Colonic mucosa (tissue), 4 donors: Measurements from ENCODE around the gene ERF. TPM values are rescaled to one million over a fixed set of nuclear protein-coding genes. Genes with fewer than 3 reads are reported as not detected.
A peak's percentile ranks its signal among the peaks of the same experiment; 100 is the strongest.

Source experiments
- DNase-seq: peaks from one replicate; pipeline ENCODE4 v3.0.0-alpha.2; 2020
- H3K27ac ChIP-seq: fragments of 200-600 bp; one replicate; pipeline ENCODE4 v1.8.0; 2021
- H3K27me3 ChIP-seq: fragments of 200-600 bp; one replicate; pipeline ENCODE4 v1.8.0; 2021
- H3K36me3 ChIP-seq: fragments of 200-600 bp; one replicate; pipeline ENCODE4 v1.8.0; 2021
- H3K4me1 ChIP-seq: fragments of 200-600 bp; one replicate; pipeline ENCODE4 v1.8.0; 2021; ENCODE audit warnings: mild to moderate bottlenecking
- H3K4me3 ChIP-seq: fragments of 200-600 bp; one replicate; pipeline ENCODE4 v1.8.0; 2021
- H3K9ac ChIP-seq, 2 donors: one replicate each; pipeline ENCODE4 v1.7.0; 2013; ENCODE audit warnings: control low read depth in 2 of 2, low read depth in 2 of 2, low read length in 2 of 2
- H3K9me3 ChIP-seq: fragments of 200-600 bp; one replicate; pipeline ENCODE4 v1.8.0; 2021
- intact Hi-C: fragments of 100-400 bp; cut with DNase I; formaldehyde crosslinking; loops from one replicate; pipeline ENCODE4 v1.14.1; 2022
- total RNA-seq, 2 donors: library from RNA; stranded (reverse); fragmentation: NEBNext Ultra II Directional in 1 of 2; extraction: Animal tissue kit (Norgen Biotek cat#: 25700) in 1 of 2; gene quantifications; one replicate each; pipeline ENCODE4 v1.2.1, GENCODE V29; 2021
- TF ChIP-seq, protein P1 (sequence below): fragments of 200-600 bp; IDR thresholded peaks from one replicate; pipeline ENCODE4 v1.8.0; 2022; ENCODE audit warnings: antibody characterized with exemption, mild to moderate bottlenecking
- donor health status: healthy.
- donor health status: DM: no; HTN: no; CAD: no.
- donor health status: DM: no; HTN: no; CAD: no.

The ERF gene
- total RNA-seq, 2 donors from 2014 or later, result 46.7 to 57.3 TPM

DNA sequence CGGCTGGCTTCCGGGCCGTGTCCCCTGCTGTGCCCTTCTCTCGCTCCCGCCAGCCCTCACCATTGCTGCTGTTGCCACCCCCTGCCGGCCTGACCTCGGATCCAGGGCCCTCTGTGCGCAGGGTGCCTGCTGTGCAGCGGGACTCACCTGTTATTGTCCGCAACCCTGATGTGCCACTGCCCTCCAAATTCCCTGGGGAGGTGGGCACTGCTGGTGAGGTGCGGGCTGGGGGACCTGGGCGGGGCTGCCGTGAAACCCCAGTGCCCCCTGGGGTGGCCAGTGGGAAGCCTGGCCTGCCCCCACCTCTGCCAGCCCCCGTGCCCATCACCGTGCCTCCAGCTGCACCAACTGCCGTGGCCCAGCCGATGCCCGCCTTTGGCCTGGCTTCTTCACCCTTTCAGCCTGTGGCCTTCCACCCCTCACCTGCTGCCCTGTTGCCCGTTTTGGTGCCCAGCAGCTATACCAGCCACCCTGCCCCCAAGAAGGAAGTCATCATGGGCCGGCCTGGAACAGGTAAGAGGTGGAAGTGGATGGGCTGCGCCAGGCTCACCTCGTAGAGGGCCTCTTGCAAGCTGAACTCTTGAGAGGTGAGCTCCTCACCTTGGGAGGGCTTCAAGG, 19.2 kb upstream of the ERF start:
- intact Hi-C loops, result no loop called here
- H3K27ac ChIP-seq, result no peak overlapping the region
- H3K9me3 ChIP-seq, result no peaks in the 10 kb centered on the region
- peak overlapping the region in 1 of 2 donors; percentile 43 for H3K9ac ChIP-seq
- no peak overlapping the region for H3K4me3 ChIP-seq
- no peak for DNase-seq
- TF ChIP-seq, protein P1, sequence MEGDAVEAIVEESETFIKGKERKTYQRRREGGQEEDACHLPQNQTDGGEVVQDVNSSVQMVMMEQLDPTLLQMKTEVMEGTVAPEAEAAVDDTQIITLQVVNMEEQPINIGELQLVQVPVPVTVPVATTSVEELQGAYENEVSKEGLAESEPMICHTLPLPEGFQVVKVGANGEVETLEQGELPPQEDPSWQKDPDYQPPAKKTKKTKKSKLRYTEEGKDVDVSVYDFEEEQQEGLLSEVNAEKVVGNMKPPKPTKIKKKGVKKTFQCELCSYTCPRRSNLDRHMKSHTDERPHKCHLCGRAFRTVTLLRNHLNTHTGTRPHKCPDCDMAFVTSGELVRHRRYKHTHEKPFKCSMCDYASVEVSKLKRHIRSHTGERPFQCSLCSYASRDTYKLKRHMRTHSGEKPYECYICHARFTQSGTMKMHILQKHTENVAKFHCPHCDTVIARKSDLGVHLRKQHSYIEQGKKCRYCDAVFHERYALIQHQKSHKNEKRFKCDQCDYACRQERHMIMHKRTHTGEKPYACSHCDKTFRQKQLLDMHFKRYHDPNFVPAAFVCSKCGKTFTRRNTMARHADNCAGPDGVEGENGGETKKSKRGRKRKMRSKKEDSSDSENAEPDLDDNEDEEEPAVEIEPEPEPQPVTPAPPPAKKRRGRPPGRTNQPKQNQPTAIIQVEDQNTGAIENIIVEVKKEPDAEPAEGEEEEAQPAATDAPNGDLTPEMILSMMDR, result no peak
- peaks cover 21% of the 10 kb centered on the region for H3K4me1 ChIP-seq
- no peaks in the 10 kb centered on the region for H3K27me3 ChIP-seq
- H3K36me3 ChIP-seq, result no peaks in the 10 kb centered on the region

DNA sequence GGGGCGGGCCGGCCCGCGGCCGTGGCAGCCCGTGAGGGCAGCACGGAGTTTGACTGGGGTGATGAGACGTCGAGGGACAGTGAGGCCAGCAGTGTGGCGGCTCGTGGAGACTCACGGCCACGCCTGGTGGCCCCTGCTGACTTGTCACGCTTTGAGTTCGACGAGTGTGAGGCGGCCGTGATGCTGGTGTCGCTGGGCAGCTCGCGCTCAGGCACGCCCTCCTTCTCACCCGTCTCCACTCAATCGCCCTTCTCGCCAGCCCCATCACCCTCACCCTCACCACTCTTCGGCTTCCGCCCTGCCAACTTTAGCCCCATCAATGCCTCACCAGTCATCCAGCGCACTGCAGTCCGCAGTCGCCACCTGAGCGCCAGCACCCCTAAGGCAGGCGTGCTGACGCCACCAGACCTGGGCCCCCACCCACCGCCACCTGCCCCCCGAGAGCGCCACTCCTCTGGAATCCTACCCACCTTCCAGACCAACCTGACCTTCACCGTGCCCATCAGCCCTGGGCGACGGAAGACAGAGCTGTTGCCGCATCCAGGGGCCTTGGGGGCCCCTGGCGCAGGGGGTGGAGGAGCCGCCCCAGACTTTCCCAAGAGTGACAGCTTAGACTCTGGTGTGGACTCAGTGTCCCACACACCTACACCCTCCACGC, 18.6 kb upstream of the ERF start:
- Histone ChIP-seq H3K4me1 (peaks cover 18% of the 10 kb centered on the region), H3K27ac (no peak overlapping the region)
- DNase-seq, result no peak

DNA sequence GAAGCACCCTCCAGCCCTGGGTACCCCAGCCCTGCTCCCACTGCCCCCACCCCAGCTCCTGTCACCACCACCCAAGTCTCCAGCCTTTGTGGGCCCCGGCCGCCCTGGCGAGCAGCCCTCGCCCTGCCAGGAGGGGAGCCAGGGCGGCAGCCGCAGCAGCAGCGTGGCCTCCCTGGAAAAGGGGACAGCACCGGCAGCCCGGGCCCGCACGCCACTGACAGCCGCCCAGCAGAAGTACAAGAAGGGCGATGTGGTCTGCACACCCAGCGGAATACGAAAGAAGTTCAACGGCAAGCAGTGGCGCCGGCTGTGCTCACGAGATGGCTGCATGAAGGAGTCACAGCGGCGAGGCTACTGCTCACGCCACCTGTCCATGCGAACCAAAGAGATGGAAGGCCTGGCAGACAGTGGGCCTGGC, 18.1 kb upstream of the ERF start:
- Histone ChIP-seq H3K27ac (no peak overlapping the region), H3K36me3 (no peaks in the 10 kb centered on the region), H3K27me3 (no peaks in the 10 kb centered on the region), H3K4me3 (no peak overlapping the region), H3K4me1 (peaks cover 16% of the 10 kb centered on the region), H3K9me3 (no peaks in the 10 kb centered on the region), H3K9ac (no peak overlapping the region)
- TF ChIP-seq, protein P1, result no peak
- intact Hi-C loops, result no loop called here
- DNase-seq, result no peak

More for the DNA sequence above, 18.6 kb upstream of the ERF start:
- no peaks in the 10 kb centered on the region for H3K27me3 ChIP-seq
- TF ChIP-seq, protein P1, result no peak
- no peaks in the 10 kb centered on the region for H3K36me3 ChIP-seq
- H3K9me3 ChIP-seq, result no peaks in the 10 kb centered on the region
- intact Hi-C loops, result no loop called here
- no peak overlapping the region for H3K4me3 ChIP-seq
- no peak overlapping the region for H3K9ac ChIP-seq

DNA sequence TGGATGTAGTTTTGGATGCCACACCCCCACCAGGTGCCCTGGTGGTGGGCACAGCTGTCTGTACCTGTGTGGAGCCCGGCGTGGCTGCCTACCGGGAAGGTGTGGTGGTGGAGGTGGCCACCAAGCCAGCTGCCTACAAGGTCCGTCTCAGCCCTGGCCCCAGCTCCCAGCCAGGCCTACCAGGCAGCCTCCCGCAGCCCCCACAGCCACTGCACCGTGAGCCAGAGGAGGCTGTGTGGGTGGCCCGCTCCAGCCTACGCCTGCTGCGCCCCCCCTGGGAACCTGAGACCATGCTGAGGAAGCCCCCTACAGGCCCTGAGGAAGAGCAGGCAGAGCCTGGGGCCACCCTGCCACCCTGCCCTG, 17.6 kb upstream of the ERF start:
- DNase-seq, result no peak
- Histone ChIP-seq H3K36me3 (no peaks in the 10 kb centered on the region), H3K27ac (no peak overlapping the region), H3K9me3 (no peaks in the 10 kb centered on the region), H3K9ac (no peak overlapping the region), H3K4me1 (peaks cover 15% of the 10 kb centered on the region), H3K4me3 (no peak overlapping the region), H3K27me3 (no peaks in the 10 kb centered on the region)
- intact Hi-C loops, result no loop called here
- TF ChIP-seq, protein P1, result no peak

DNA sequence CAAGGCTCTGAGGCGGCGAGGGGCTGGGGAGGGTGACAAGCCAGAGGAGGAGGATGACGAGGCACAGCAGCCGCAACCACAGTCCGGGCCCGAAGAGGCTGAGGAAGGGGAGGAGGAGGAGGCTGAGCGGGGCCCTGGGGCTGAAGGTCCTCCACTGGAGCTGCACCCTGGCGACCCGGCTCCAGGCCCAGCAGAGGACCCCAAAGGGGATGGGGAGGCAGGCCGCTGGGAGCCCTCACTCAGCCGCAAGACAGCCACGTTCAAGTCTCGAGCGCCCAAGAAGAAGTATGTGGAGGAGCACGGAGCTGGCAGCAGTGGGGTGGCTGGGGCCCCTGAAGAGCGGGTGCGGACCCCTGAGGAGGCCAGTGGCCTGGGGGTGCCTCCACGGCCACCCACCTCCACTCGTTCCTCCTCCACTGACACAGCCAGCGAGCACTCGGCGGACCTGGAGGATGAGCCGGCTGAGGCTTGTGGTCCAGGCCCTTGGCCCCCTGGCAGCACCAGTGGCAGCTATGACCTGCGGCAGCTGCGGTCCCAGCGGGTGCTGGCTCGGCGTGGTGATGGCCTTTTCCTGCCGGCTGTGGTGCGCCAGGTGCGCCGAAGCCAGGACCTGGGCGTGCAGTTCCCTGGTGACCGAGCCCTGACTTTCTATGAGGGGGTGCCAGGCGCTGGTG, 17.1 kb upstream of the ERF start:
- H3K4me1 ChIP-seq, result peaks cover 14% of the 10 kb centered on the region
- intact Hi-C loops, result no loop called here
- DNase-seq, result no peak

More for the DNA sequence above, 17.1 kb upstream of the ERF start:
- H3K27ac ChIP-seq, result no peak overlapping the region
- H3K27me3 ChIP-seq, result no peaks in the 10 kb centered on the region
- no peaks in the 10 kb centered on the region for H3K36me3 ChIP-seq
- no peak overlapping the region for H3K9ac ChIP-seq
- H3K9me3 ChIP-seq, result no peaks in the 10 kb centered on the region
- TF ChIP-seq, protein P1, result no peak
- no peak overlapping the region for H3K4me3 ChIP-seq
